ENCODE measurements around the gene FBLN5. TPM values are rescaled to one million over a fixed set of nuclear protein-coding genes. Genes with fewer than 3 reads are reported as not detected.

Gene FBLN5
- polyA plus RNA-seq, 3 donors, result 0.16 TPM; not detected in 2

DNA sequence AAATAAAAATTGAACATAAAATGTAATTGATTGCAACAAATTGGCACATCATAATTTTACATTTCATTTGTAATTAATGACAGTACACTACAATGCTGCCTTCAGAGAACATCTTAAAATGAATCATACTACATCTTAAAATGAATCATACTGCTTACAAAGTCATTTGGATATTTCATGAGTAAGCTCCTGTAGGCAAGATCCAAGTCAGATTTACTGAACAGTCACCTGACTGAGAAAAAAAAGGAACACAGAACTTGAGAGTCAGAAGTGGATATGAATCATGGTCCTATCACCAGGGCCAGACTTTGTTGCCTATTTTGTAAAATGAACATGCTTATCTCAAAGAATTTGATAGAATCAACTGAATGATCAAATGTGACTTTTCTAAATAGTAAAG, 32.7 kb upstream of the FBLN5 start:
- intact Hi-C loops (cut with micrococcal nuclease), result no loop called here
- Histone ChIP-seq H4K20me1 (ENCODE audit: insufficient read depth, low read length) (no peaks in the 10 kb centered on the region), H2AFZ (ENCODE audit: insufficient read depth, low read depth, low read length, poor library complexity, severe bottlenecking) (no peak overlapping the region), H3K4me1 (ENCODE audit: control insufficient read depth in 1 of 2, insufficient read depth in 2 of 2, low read length in 2 of 2) (peaks cover 2 to 3% of the 10 kb centered on the region in 2 donors), H3K27ac (ENCODE audit: low read depth in 1 of 2, low read length in 2 of 2) (peak overlapping the region in 1 of 2 donors; percentile 60), H3K4me2 (replicated peaks; ENCODE audit: extremely low read depth, low read length, poor library complexity, severe bottlenecking) (no peak overlapping the region), H3K9ac (ENCODE audit: insufficient read depth, low read length, poor library complexity, severe bottlenecking) (no peak overlapping the region), H3K27me3 (ENCODE audit: control insufficient read depth in 2 of 2, insufficient read depth in 2 of 2, low read length in 2 of 2) (no peaks in the 10 kb centered on the region), H3K4me3 (replicated peaks in 1 of 3; ENCODE audit: low read depth in 2 of 3, low read length in 3 of 3) (no peak overlapping the region), H3K79me2 (ENCODE audit: insufficient read depth, low read length) (peaks cover 4% of the 10 kb centered on the region), H3K36me3 (replicated peaks in 1 of 2; ENCODE audit: control insufficient read depth in 1 of 2, insufficient read depth in 2 of 2, low read length in 2 of 2) (peaks cover 51 to 68% of the 10 kb centered on the region in 2 donors), H3K9me3 (replicated peaks in 1 of 2; ENCODE audit: control insufficient read depth in 1 of 2, insufficient read depth in 1 of 2, low read length in 2 of 2) (no peaks in the 10 kb centered on the region)
- TF ChIP-seq, protein P1, sequence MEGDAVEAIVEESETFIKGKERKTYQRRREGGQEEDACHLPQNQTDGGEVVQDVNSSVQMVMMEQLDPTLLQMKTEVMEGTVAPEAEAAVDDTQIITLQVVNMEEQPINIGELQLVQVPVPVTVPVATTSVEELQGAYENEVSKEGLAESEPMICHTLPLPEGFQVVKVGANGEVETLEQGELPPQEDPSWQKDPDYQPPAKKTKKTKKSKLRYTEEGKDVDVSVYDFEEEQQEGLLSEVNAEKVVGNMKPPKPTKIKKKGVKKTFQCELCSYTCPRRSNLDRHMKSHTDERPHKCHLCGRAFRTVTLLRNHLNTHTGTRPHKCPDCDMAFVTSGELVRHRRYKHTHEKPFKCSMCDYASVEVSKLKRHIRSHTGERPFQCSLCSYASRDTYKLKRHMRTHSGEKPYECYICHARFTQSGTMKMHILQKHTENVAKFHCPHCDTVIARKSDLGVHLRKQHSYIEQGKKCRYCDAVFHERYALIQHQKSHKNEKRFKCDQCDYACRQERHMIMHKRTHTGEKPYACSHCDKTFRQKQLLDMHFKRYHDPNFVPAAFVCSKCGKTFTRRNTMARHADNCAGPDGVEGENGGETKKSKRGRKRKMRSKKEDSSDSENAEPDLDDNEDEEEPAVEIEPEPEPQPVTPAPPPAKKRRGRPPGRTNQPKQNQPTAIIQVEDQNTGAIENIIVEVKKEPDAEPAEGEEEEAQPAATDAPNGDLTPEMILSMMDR (IDR thresholded peaks at IDR 0.05), result no peak
- no peaks in the 10 kb centered on the region for H3K27me3 Mint-ChIP-seq (ENCODE audit: low read depth in 3 of 3)
- peaks cover 9% of the 10 kb centered on the region for H3K4me1 Mint-ChIP-seq
- H3K36me3 Mint-ChIP-seq, result peaks cover 49 to 70% of the 10 kb centered on the region in 2 donors
- no peak overlapping the region for H3K4me3 Mint-ChIP-seq
- peak overlapping the region in 6 of 7 donors; percentile 33 to 85 (median 68) for H3K27ac Mint-ChIP-seq
- H3K9me3 Mint-ChIP-seq, result peaks cover 0 to 2% (median 0%) of the 10 kb centered on the region in 7 donors
- DNase-seq, result peak; percentile 59 to 89 (median 80)

DNA sequence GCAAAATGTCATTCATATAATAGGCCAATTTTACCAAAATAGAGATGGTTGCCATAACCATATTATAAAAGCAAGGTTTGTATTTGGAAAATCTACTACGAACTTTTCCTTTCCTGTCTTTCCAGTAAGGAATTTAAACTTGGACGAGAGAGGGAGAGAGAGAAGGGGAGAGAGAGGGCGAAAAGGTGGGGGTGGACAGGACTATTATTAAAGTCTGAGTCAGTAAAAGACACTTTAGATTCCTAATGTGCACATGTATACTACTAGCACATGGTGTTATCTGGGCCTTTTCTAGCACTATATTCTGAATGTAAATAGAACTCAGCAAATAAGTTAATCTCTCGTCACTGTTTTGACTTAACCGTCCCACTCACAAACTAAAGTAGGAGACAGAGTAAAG, 30.4 kb upstream of the FBLN5 start:
- Histone ChIP-seq H3K4me2 (replicated peaks; ENCODE audit: extremely low read depth, low read length, poor library complexity, severe bottlenecking) (no peak overlapping the region), H3K27me3 (ENCODE audit: control insufficient read depth in 2 of 2, insufficient read depth in 2 of 2, low read length in 2 of 2) (no peaks in the 10 kb centered on the region), H3K27ac (ENCODE audit: low read depth in 1 of 2, low read length in 2 of 2) (no peak overlapping the region), H4K20me1 (ENCODE audit: insufficient read depth, low read length) (no peaks in the 10 kb centered on the region), H3K79me2 (ENCODE audit: insufficient read depth, low read length) (no peaks in the 10 kb centered on the region), H3K4me3 (replicated peaks in 1 of 3; ENCODE audit: low read depth in 2 of 3, low read length in 3 of 3) (no peak overlapping the region), H3K36me3 (replicated peaks in 1 of 2; ENCODE audit: control insufficient read depth in 1 of 2, insufficient read depth in 2 of 2, low read length in 2 of 2) (peaks cover 54 to 70% of the 10 kb centered on the region in 2 donors), H3K9ac (ENCODE audit: insufficient read depth, low read length, poor library complexity, severe bottlenecking) (no peak overlapping the region), H2AFZ (ENCODE audit: insufficient read depth, low read depth, low read length, poor library complexity, severe bottlenecking) (no peak overlapping the region), H3K4me1 (ENCODE audit: control insufficient read depth in 1 of 2, insufficient read depth in 2 of 2, low read length in 2 of 2) (no peaks in the 10 kb centered on the region), H3K9me3 (replicated peaks in 1 of 2; ENCODE audit: control insufficient read depth in 1 of 2, insufficient read depth in 1 of 2, low read length in 2 of 2) (no peaks in the 10 kb centered on the region)
- TF ChIP-seq, protein P1 (IDR thresholded peaks at IDR 0.05), result no peak
- peaks cover 51 to 69% of the 10 kb centered on the region in 2 donors for H3K36me3 Mint-ChIP-seq
- DNase-seq, result no peak
- H3K27ac Mint-ChIP-seq, result peak overlapping the region in 3 of 7 donors; percentile 59 to 78 (median 73)
- no CpG with 5 or more reads among the region's 5 CpGs for WGBS (ENCODE audit: insufficient coverage)
- intact Hi-C loops (cut with micrococcal nuclease), result no loop called here
- H3K27me3 Mint-ChIP-seq (ENCODE audit: low read depth in 3 of 3), result no peaks in the 10 kb centered on the region
- no peak overlapping the region for H3K4me3 Mint-ChIP-seq
- H3K9me3 Mint-ChIP-seq, result no peaks in the 10 kb centered on the region
- H3K4me1 Mint-ChIP-seq, result peaks cover 4% of the 10 kb centered on the region

Measured in CD14-positive monocyte (primary cell).